ENCODE measurements around the gene CD99. TPM values are rescaled to one million over a fixed set of nuclear protein-coding genes. Genes with fewer than 3 reads are reported as not detected.

Gene CD99
- total RNA-seq = 100 to 1,000 TPM; 162 to 192 (median 179) TPM

GRCh38 chrX:2690856-2691542 lies at the start of gene CD99:
TSS of gene CD99 (plus strand) at chrX:2691295. CDS start at chrX:2691361, 66 bp downstream.
- TF ChIP-seq EP300 (IDR thresholded peaks at IDR 0.05) = no peak
- TF ChIP-seq CTCF (IDR thresholded peaks at IDR 0.05) = no peak
- peak; percentile 25 to 94 (median 72) for TF ChIP-seq POLR2AphosphoS5 (IDR thresholded peaks at IDR 0.05)
- TF ChIP-seq POLR2A (IDR thresholded peaks at IDR 0.05) = peak in 1 of 2 donors; percentile 83
- peaks cover 42% of the 10 kb centered on the region for H3K4me1 ChIP-seq

GRCh38 chrX:2642146-2642545 lies 48.9 kb upstream of the CD99 start:
- no peaks in the 10 kb centered on the region for H3K27me3 ChIP-seq
- WGBS = 95% methylated on average over 8 of the region's 8 CpGs
- TF ChIP-seq CTCF (IDR thresholded peaks at IDR 0.05) (no peak), POLR2AphosphoS5 (IDR thresholded peaks at IDR 0.05) (no peak), POLR2A (IDR thresholded peaks at IDR 0.05) (no peak), EP300 (IDR thresholded peaks at IDR 0.05) (no peak)

More at GRCh38 chrX:2690856-2691542, at the start of gene CD99:
- Histone ChIP-seq H3K27me3 (no peaks in the 10 kb centered on the region), H3K36me3 (no peaks in the 10 kb centered on the region), H3K27ac (peak within 1 kb of the TSS; percentile 95), H3K9me3 (no peaks in the 10 kb centered on the region), H3K4me3 (peak within 1 kb of the TSS; percentile 94)
- peak; percentile 95 to 96 for DNase-seq (ENCODE audit: low spot score in 2 of 2)
- 0% methylated on average over 5 of the region's 73 CpGs for WGBS

GRCh38 chrX:2642791-2643190 lies 48.3 kb upstream of the CD99 start:
- WGBS = 83% methylated on average over 10 of the region's 10 CpGs

More at GRCh38 chrX:2642146-2642545, 48.9 kb upstream of the CD99 start:
- Histone ChIP-seq H3K9me3 (no peaks in the 10 kb centered on the region), H3K4me3 (no peak overlapping the region), H3K36me3 (peaks cover 45% of the 10 kb centered on the region), H3K4me1 (no peaks in the 10 kb centered on the region), H3K27ac (no peak overlapping the region)
- no peak for DNase-seq (ENCODE audit: low spot score in 2 of 2)

GRCh38 chrX:2643880-2644279 lies 47.2 kb upstream of the CD99 start:
- no peaks in the 10 kb centered on the region for H3K4me1 ChIP-seq
- WGBS = 89% methylated on average over 1 of the region's 1 CpG

More at GRCh38 chrX:2642791-2643190, 48.3 kb upstream of the CD99 start:
- peaks cover 51% of the 10 kb centered on the region for H3K36me3 ChIP-seq
- TF ChIP-seq EP300 (IDR thresholded peaks at IDR 0.05) (no peak), CTCF (IDR thresholded peaks at IDR 0.05) (no peak), POLR2AphosphoS5 (IDR thresholded peaks at IDR 0.05) (no peak), POLR2A (IDR thresholded peaks at IDR 0.05) (no peak)
- no peaks in the 10 kb centered on the region for H3K4me1 ChIP-seq
- H3K27ac ChIP-seq = no peak overlapping the region
- no peaks in the 10 kb centered on the region for H3K27me3 ChIP-seq
- H3K4me3 ChIP-seq = no peak overlapping the region
- DNase-seq (ENCODE audit: low spot score in 2 of 2) = no peak
- no peaks in the 10 kb centered on the region for H3K9me3 ChIP-seq

GRCh38 chrX:2645563-2645962 lies 45.5 kb upstream of the CD99 start:
- Histone ChIP-seq H3K27me3 (no peaks in the 10 kb centered on the region), H3K36me3 (peaks cover 30% of the 10 kb centered on the region), H3K4me1 (no peaks in the 10 kb centered on the region), H3K4me3 (no peak overlapping the region), H3K27ac (no peak overlapping the region), H3K9me3 (no peaks in the 10 kb centered on the region)
- 77% methylated on average over 5 of the region's 5 CpGs for WGBS
- TF ChIP-seq CTCF (IDR thresholded peaks at IDR 0.05) = no peak
- TF ChIP-seq EP300 (IDR thresholded peaks at IDR 0.05) = no peak
- TF ChIP-seq POLR2AphosphoS5 (IDR thresholded peaks at IDR 0.05) = no peak
- TF ChIP-seq POLR2A (IDR thresholded peaks at IDR 0.05) = no peak
- no peak for DNase-seq (ENCODE audit: low spot score in 2 of 2)

More at GRCh38 chrX:2643880-2644279, 47.2 kb upstream of the CD99 start:
- TF ChIP-seq EP300 (IDR thresholded peaks at IDR 0.05) = no peak
- no peak for TF ChIP-seq POLR2A (IDR thresholded peaks at IDR 0.05)
- H3K27ac ChIP-seq = no peak overlapping the region
- H3K36me3 ChIP-seq = peaks cover 43% of the 10 kb centered on the region
- no peaks in the 10 kb centered on the region for H3K27me3 ChIP-seq
- no peak for DNase-seq (ENCODE audit: low spot score in 2 of 2)
- H3K9me3 ChIP-seq = no peaks in the 10 kb centered on the region
- no peak overlapping the region for H3K4me3 ChIP-seq
